GM12865 (cell line): ENCODE results near the gene ANTXR2.

Experiments used
- DNase-seq: peaks from one replicate; pipeline ENCODE4 v3.0.0; 2010; ENCODE audit warnings: low read depth
- H3K4me3 ChIP-seq: 2 replicates; pipeline ENCODE4 v1.5.1; 2011; ENCODE audit warnings: mild to moderate bottlenecking, low read depth, low read length, control low read depth
- TF ChIP-seq, protein P1 (sequence below): IDR thresholded peaks from 2 replicates; pipeline ENCODE4 v1.5.1; 2011; ENCODE audit warnings: low read length, control low read depth, low read depth, inconsistent platforms; ENCODE audit not compliant: insufficient read depth; ENCODE audit errors: missing control alignments

ANTXR2 gene

DNA sequence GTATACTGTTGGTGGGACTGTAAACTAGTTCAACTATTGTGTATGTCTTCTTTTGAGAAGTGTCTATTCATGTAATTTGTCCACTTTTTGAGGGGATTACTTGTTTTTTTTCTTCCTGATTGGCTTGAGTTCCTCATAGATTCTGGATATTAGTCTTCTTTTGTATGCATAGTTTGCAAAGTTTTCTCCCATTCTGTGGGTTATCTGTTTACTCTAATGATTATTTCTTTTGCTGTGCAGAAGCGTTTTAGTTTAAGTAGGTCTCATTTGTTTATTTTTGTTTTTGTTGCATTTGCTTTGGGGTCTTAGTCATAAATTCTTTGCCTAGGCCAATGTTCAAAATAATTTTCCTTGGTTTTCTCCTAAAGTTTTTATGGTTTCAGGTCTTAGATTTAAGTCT is 26.6 kb upstream of the ANTXR2 start:
- no peak overlapping the region for H3K4me3 ChIP-seq
- TF ChIP-seq, protein P1, sequence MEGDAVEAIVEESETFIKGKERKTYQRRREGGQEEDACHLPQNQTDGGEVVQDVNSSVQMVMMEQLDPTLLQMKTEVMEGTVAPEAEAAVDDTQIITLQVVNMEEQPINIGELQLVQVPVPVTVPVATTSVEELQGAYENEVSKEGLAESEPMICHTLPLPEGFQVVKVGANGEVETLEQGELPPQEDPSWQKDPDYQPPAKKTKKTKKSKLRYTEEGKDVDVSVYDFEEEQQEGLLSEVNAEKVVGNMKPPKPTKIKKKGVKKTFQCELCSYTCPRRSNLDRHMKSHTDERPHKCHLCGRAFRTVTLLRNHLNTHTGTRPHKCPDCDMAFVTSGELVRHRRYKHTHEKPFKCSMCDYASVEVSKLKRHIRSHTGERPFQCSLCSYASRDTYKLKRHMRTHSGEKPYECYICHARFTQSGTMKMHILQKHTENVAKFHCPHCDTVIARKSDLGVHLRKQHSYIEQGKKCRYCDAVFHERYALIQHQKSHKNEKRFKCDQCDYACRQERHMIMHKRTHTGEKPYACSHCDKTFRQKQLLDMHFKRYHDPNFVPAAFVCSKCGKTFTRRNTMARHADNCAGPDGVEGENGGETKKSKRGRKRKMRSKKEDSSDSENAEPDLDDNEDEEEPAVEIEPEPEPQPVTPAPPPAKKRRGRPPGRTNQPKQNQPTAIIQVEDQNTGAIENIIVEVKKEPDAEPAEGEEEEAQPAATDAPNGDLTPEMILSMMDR = no peak
- no peak for DNase-seq

DNA sequence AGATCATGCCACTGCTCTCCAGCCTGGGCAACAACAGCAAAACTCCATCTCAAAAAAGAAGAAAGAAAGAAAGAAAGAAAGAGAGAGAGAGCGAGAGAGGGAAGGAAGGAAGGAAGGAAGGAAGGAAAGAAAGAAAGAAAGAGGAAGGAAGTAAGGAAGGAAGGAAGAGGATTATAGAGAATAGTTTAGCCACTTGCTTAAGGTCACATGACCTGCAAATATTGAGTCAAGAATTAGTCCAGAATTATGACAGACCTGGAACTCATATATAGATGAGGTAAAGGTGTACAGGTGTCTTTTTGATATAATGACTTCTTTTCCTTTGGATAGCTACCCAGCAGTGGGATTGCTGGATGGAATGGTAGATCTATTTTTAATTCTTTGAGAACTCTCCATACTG is 25.6 kb upstream of the ANTXR2 start:
- H3K4me3 ChIP-seq = no peak overlapping the region
- DNase-seq = no peak
- TF ChIP-seq, protein P1 = no peak

DNA sequence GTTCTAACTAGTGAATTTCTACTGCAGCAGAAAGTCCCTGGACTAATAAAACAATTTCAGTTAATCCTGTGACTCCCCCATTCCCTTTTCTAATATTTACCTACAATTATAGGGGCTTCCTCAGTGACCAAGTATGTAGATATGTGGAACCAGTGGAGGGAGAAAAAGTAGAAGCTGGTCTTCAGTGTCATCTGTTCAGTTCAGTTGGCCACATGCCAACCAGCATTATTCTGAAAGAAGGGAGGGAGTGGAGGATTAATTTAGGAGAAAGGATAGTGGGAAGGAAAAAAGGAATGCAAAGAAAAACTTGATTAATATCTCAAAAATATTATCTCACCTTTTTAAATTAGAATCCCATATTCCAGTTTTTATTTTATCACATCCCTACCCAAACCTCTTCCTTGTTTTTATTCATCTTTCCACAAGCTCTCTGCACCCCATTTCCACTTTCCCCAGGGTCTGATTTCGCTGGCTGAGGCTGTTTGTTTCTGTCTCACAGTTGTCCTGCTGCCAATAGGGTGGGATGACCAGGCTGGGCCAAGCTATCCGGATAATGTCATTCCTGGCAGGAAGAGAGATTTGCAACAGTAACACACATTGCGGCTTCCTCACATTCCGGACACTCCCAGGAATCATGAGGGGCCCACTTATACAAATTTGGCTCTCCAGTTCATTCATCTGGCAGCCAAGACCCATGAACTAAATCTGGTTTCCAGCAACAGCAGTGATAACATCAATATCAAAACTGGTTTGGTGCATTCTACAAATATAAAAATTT is 24.6 kb upstream of the ANTXR2 start:
- TF ChIP-seq, protein P1 = no peak
- no peak overlapping the region for H3K4me3 ChIP-seq
- DNase-seq = no peak

DNA sequence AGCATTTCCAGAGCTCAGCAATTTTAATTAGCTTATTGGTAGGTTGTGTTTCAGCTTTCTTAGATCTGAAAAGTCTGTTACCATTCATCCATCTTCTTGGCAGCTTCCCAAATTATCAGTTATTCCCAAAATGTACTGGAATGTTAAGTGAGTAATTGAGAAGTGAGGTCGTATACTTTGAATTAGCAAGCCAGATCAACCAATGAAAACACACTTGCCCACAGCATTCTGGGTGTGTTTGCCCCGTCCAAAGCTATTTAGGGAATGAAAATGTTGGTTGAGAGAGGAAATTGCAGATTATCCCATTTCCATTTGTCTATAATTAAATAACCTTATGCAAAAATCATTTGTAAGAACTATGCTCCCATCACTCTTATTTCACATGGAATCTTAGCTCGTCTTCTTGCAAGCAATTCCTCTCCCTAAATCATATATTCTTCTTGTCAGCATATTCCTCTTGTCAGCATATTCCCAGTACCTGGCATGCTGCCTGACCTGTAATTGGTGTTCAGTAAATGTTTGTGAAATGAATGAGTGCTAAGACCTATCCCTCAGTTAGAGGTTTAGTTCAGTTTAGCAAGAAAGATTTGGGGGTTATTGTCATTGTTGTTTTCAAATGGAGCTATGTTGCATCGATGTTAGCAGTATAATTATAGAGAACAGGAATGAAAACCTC is 23.3 kb upstream of the ANTXR2 start:
- DNase-seq = no peak
- H3K4me3 ChIP-seq = no peak overlapping the region
- TF ChIP-seq, protein P1 = no peak

DNA sequence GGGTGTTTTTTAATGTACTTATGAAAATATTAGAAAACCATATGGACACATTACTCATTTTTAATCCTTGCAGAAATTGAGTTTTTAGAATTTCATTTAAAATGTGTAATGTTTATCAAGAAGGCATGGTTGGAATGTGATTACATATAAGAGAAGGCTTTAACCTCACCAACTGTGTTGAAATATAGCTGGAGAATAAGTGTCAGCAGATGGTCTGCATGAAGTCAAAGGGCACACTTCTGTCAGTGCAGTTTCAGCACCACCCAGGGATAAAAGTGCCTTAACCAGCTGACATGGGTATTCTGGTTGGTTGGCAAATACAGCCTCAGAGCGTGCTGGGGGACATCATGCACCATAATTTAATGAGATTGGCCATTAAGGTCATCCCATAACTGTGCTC is 21.2 kb upstream of the ANTXR2 start:
- no peak overlapping the region for H3K4me3 ChIP-seq
- no peak for DNase-seq
- TF ChIP-seq, protein P1 = no peak

DNA sequence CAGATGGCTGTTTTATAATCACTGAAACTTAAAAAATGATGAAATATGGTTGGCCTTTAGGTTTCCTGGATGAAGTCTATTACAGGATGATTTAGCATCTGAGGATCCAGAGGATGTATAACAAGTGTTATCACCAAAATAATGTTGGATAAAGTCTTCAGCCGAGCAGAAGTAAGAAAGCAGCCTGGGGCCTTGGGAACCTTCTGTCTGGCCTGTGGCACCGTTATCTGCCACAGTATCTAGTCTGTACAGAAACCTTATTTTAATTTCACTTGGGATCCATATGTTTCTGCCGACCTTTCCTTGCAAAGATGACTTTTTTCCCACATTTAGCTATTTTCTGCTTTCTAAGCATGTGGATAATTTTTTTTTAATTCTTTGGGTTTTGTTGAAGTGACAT is 20.5 kb upstream of the ANTXR2 start:
- H3K4me3 ChIP-seq = no peak overlapping the region
- DNase-seq = no peak
- TF ChIP-seq, protein P1 = no peak

DNA sequence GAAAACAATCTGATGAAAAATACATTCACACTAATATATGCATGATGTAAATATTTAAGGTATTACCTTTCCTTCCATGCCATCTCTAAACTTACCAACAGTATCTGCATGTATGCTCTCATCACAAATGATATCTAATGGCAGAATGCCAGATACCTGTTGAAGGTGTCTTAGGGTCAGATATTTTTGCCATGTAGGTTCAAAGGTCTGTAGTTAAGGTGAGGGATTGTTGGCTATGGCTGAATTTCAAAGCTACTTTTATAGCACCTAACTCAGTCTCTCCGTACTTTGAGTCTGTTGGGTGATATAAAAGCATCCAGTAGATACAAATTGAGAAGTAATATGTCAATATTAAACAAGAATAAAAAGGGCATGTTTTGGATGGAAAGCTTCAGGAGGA is 19.8 kb upstream of the ANTXR2 start:
- DNase-seq = no peak
- TF ChIP-seq, protein P1 = no peak
- no peak overlapping the region for H3K4me3 ChIP-seq
